ACHN (cell line): ENCODE results near the gene NCOA6.
"Not testable (repeated sequence)": the region's sequence is repeated elsewhere in the genome, so short reads cannot be mapped to it uniquely, and the experiment has no call there.

Experiments
- DNase-seq: peaks from one replicate; pipeline ENCODE4 v3.0.0-alpha.2; 2015
- in situ Hi-C: cut with HindIII; loops from 2 replicates; pipeline ENCODE4 v1.10.0; 2017; ENCODE audit warnings: low sequenced_read_pairs, low pct_ligation_motif_present, low pct_unique_long_range_greater_than_20kb

The NCOA6 gene

GRCh38 chr20:34842143-34842542 lies 16.7 kb upstream of the NCOA6 start:
- in situ Hi-C loops, result no loop called here
- DNase-seq, result no peak

DNA sequence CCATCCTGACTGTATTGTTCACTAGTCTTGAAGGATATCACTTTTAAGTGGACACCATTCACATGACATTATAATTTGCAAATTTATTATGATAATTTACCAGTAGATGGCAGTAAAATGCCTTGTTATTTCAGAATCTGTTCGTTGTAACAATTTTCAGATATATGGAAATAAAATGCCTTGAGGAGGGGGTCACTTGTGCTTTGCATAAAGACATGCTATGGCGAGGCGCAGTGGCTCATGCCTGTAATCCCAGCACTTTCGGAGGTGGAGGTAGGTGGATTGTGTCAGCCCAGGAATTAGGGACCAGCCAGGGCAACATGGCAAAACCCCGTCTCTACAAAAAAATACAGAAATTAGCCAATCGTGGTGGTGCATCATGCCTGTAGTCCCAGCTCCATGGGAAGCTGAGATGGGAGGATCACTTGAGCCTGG lies 9.0 kb upstream of the NCOA6 start:
- in situ Hi-C loops, result no loop called here
- DNase-seq, result peak; percentile 56

DNA sequence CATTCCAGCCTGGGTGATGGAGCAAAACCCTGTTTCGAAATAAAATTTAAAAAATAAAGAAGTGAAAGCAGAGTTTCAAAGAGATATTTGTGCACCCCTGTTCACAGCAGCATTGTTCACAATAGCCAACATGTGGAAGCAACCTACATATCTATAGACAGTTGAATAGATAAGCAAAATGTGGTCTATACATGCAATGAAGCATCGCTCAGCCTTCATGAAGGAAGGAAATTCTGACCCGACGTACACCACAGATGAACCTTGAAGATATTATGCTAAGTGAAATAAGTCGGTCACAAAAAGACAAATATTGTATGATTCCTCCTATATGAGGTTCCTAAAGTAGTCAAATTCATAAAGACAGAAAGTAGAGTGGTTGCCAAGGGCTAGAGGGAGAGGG lies 6.5 kb upstream of the NCOA6 start:
- in situ Hi-C loops, result no loop called here
- no peak for DNase-seq

- DNase-seq, result no peak
- in situ Hi-C loops, result no loop called here
These were observed 3.7 kb upstream of the NCOA6 start for GRCh38 chr20:34829191-34829590.

GRCh38 chr20:34824806-34825529 lies 483 bp downstream of the NCOA6 start:
- in situ Hi-C loops, result no loop called here
- DNase-seq, result peak; percentile 49

DNA sequence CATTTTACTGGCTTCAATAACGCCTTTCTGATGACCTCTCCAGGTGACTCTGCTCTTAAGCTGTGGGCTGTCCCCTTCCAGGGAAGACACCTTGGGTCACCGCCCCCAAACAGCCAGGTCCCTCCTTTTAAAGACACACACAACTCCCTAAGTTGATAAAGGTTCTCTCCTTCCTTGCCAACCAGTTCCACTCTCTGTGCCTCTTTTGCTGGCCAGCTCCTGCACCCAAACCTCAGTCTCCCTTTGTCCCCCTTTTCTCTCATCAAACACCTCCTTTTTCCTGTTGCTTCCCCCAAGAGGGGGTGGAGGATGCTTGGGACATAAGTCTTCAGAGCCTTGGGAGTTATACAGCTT lies 1.0 kb downstream of the NCOA6 start:
- in situ Hi-C loops, result no loop called here
- peak; percentile 64 for DNase-seq

DNA sequence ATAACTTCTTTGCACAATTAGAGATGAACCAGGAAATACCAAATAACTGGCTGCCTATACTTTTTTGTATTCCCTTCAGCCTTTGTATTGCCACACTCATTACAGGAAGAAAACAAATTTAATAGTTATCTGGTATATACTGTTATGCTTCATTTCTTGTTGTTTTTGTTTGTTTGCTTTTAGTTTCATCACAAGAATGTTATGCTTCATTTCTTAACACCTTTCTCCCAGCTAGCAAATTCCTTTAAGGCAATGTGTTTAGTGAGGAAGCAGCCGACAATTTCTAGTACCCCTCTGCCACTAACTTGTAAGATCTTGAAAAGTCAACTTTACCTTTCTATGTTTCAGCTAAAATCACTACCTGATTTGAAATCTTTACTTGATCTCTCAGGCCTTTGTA lies 1.4 kb downstream of the NCOA6 start:
- in situ Hi-C loops, result no loop called here
- DNase-seq, result no peak

- in situ Hi-C loops, result no loop called here
- DNase-seq, result no peak
These were observed 4.5 kb downstream of the NCOA6 start for GRCh38 chr20:34820805-34821578.

- DNase-seq, result no peak
- in situ Hi-C loops, result no loop called here
These were observed 7.7 kb downstream of the NCOA6 start for GRCh38 chr20:34817801-34818200.

DNA sequence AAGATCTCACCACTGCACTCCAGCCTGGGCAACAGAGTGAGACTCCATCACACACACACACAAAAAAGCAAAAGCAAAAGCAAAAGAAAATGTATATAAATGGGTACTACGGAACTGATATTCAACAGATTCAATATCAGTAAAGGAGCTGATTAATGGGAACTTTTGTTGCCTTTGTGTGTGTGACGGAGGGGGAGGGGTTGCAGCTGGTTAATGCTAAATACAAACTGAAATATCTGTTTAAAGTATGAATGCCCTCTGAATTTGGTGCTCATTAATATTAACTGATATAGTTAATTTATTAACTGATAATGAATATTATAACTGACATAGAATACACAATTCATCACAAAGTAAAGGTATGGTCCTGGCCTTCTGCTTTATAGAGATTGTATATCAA lies 8.4 kb downstream of the NCOA6 start:
- in situ Hi-C loops, result no loop called here
- DNase-seq, result no peak

GRCh38 chr20:34815636-34816035 lies 9.8 kb downstream of the NCOA6 start:
- no peak for DNase-seq
- in situ Hi-C loops, result no loop called here

DNA sequence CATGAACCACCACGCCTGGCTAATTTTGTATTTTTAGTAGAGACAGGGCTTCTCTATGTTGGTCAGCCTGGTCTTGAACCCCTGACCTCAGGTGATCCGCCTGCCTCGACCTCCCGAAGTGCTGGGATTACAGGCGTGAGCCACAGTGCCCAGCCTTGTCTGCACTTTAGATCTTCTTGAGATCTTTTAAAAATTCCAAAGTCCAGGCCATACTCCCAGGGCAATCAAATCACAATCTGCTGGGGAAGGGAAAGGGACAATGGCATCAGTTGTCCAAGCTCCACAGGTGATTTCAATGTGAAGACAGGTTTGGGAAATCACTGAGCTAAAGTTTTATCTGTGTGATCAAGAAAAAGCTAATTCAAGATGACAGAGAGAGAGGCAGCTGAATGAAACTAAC lies 16.9 kb downstream of the NCOA6 start:
- in situ Hi-C loops, result no loop called here
- DNase-seq, result no peak

GRCh38 chr20:34807944-34808465 lies 17.4 kb downstream of the NCOA6 start:
- DNase-seq, in situ Hi-C loops: not testable (repeated sequence)

DNA sequence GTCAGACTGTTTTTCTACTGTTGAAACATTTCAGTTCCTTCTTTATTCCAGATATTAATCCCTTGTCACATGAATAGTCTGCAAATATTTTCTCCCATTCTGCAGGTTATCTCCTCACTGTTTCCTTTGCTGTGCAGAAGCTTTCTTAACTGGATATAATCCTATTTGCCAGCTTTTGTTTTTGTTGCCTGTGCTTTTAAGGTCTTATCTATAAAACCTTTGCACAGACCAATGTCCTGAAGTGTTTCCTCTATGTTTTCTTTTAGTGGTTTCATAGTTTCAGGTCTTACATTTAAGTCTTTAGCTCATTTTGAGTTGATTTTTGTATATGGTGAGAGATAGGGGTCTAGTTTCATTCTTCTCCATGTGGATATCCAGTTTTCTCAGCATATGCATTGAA lies 19.2 kb downstream of the NCOA6 start:
- in situ Hi-C loops, result no loop called here

GRCh38 chr20:34798871-34799270 lies 26.6 kb downstream of the NCOA6 start:
- no peak for DNase-seq
- in situ Hi-C loops, result no loop called here

More for the DNA sequence above, 19.2 kb downstream of the NCOA6 start:
- DNase-seq, result no peak

GRCh38 chr20:34798328-34798727 lies 27.1 kb downstream of the NCOA6 start:
- DNase-seq, result no peak
- in situ Hi-C loops, result no loop called here

DNA sequence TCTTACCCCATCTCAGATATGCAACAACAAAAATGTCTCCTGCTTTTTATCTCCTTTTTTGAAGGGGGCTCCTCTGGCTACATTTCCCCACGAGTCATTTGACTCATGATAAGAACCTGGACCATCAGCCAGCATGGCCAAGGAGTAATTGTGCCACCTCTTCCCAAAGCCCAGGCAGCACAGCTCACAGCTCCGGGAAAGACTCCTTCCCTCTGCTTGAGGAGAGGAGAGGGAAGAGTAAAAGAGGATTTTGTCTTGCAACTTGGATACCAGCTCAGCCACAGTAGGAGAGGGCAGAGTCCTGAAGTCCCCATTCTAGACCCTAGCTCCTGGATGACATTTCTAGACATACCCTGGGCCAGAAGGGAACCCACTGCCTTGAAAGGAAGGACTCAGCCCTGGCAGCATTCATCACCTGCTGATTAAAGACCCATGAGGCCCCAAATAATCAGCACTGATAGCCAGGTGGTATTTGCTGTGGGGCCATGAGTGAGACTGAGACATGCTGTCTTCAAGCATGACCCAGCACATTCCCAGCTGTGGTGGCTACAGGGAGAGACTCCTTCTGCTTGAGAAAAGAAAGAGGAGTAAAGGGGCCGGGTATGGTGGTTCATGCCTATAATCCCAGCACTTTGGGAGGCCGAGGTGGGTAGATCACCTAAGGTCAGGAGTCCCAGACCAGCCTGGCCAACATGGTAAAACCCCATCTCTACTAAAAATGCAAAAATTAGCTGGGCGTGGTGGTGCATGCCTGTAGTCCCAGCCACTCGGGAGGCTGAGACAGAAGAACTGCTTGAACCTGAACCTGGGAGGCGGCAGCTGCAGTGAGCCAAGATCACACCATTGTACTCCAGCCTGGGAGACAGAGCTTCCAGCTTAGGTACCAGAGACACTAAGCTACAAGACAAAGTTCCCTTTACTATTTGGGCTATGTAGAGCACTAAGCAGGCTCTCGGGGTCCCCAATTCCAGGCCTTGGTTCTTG lies 28.1 kb downstream of the NCOA6 start:
- in situ Hi-C loops, result no loop called here
- DNase-seq, result no peak

GRCh38 chr20:34794006-34794585 lies 31.4 kb downstream of the NCOA6 start:
- in situ Hi-C loops, result no loop called here
- no peak for DNase-seq
